Right ventricle myocardium superior (tissue), 1 donor: ENCODE measurements around the gene NARS2. TPM values are rescaled to one million over a fixed set of nuclear protein-coding genes. Genes with fewer than 3 reads are reported as not detected.
"Not testable (repeated sequence)": the region's sequence is repeated elsewhere in the genome, so short reads cannot be mapped to it uniquely, and the experiment has no call there.

ENCODE experiments used
- ATAC-seq: fragments of 200-7000 bp; cut with Tn5 transposase; one replicate; pipeline ENCODE4 v1.9.1; 2020; ENCODE audit warnings: mild to moderate bottlenecking; ENCODE audit not compliant: poor library complexity
- DNase-seq: peaks from one replicate; pipeline ENCODE4 v3.0.0-alpha.2; 2020
- intact Hi-C: fragments of 100-400 bp; cut with DNase I; formaldehyde crosslinking; loops from one replicate; pipeline ENCODE4 v1.11.2; 2022
- total RNA-seq: library from RNA; stranded (reverse); fragmentation: NEBNext Ultra II Directional; extraction: Animal tissue kit (Norgen Biotek cat#: 25700); gene quantifications from one replicate; pipeline ENCODE4 v1.2.1, GENCODE V29; 2021
- donor health status: DM: no; HTN: yes; CAD: no; lungs with severe emphysema.

Gene NARS2
- total RNA-seq, 1 donor from 2014 or later, result 17.6 TPM

GRCh38 chr11:78552139-78552538, 22.5 kb downstream of the NARS2 start:
- ATAC-seq, intact Hi-C loops, DNase-seq: not testable (repeated sequence)

GRCh38 chr11:78551066-78551465, 23.6 kb downstream of the NARS2 start:
- DNase-seq (no peak), ATAC-seq (no peak)
- intact Hi-C loops, result no loop called here

GRCh38 chr11:78549624-78550409, 24.8 kb downstream of the NARS2 start:
- ATAC-seq (peak; percentile 22), DNase-seq (no peak)
- intact Hi-C loops, result no loop called here

DNA sequence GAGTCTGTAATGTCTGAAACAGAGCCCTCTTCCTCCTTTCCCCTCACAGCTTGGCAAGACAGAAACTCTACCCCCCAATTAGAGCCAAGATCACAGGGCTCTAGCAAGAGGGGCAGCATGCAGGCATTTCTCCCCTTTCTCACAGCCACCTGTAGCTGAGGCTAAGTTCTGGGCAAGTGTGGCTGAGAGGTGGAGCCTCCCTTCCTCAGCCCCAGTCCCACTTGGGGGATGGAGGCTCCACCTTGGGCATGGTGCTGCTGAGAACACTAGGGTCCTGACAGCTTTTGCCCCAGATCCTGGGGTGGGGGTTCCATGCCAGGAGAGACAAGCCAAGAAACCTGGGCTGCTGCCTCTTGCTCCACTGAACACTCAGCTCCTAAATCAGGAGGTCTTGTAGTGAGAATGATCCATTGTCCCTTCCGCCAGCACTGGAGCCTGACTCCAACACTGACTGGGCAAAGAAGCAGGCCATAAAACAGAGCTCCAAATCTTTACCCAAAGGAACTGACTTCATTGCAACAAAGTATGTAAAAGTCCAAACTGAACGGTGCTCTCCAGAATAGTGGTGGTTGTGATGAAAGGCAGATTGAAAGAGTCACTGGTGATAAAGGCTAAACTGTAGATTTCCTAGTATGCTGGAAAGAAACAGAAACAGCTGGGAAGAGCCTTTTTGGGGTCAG, 25.6 kb downstream of the NARS2 start:
- ATAC-seq (peak; percentile 61), DNase-seq (peak; percentile 34)
- intact Hi-C loops, result no loop called here

GRCh38 chr11:78547931-78548705, 26.5 kb downstream of the NARS2 start:
- DNase-seq (no peak), ATAC-seq (no peak)

GRCh38 chr11:78542007-78542406, 32.7 kb downstream of the NARS2 start:
- DNase-seq, result no peak
- intact Hi-C loops, result no loop called here
- no peak for ATAC-seq

More at GRCh38 chr11:78547931-78548705, 26.5 kb downstream of the NARS2 start:
- intact Hi-C loops, result no loop called here

DNA sequence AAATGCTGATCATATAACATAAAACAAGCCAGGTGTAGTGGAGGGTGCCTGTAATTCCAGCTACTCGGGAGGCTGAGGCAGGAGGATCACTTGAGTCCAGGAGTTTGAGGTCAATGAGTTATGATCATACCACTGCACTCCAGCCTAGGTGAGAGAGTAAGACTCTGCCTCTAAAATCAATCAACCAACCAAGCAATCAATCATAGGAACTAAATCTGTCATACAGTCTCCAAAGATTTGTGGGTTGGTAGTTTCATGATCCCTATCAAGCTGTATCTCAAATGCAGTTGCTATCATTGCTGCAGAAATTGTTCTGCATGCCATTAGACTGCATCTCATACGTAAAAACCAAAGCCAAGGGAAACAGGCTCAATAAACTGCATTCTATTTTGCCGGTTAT, 33.1 kb downstream of the NARS2 start:
- DNase-seq, result no peak
- ATAC-seq, result no peak
- intact Hi-C loops, result no loop called here

DNA sequence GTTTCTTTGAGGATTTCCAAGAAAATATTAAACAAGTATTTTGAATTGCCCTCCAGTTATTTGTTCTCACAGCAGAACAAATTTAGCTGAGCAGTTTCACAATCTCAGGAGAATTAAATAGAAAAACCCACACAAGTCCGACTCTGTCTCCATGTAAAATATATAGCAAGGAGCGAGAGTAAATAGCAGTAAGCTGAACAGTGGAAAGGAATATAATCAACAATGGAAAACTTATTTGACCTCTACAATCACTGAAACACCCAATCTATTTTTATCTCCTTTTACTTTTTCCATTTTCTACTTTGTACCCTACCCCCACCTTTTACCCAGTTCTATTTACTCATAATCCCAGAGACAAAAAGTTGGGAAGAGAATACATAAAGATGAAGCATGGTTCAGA, 34.4 kb downstream of the NARS2 start:
- intact Hi-C loops, result no loop called here
- DNase-seq (no peak), ATAC-seq (no peak)

DNA sequence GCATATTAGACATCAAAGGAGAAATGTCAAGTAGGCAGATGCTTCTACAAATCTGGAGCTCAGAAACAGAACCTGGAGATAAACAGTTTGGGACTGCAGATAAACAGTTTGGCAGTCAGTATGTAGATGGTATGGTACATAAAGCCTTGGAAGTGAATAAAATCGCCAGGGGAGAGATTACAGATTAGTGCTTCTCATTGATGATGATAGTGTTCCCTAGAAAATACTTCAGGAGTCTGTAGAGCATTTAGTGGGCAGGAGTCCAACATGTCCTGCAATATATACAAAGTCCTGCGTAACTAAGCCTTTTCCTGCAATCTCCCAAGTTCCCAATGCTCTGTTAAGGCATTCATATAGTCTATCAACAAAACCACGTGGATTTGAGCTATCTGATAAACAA, 35.2 kb downstream of the NARS2 start:
- DNase-seq (no peak), ATAC-seq (no peak)
- intact Hi-C loops, result no loop called here

DNA sequence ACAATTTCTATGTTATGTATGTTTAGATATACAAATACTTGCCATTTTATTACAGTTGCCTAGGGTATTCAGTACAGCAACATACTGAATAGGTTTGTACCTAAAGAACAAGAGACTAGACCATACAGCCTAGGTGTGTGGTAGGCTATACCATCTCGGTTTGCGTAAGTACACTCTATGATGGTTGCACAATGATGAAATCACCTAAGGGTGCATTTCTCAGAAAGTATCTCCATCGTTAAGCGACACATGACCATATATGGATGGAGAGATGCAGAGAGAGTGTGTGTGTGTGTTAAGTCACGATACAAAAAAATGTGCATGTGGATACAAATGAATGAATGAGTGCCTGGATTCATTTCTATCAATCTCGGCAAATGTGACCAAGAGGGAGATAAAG, 37.7 kb downstream of the NARS2 start:
- no peak for ATAC-seq
- intact Hi-C loops, result no loop called here
- DNase-seq, result no peak

- ATAC-seq (no peak), DNase-seq (no peak)
These were observed 38.7 kb downstream of the NARS2 start for GRCh38 chr11:78535920-78536319.

DNA sequence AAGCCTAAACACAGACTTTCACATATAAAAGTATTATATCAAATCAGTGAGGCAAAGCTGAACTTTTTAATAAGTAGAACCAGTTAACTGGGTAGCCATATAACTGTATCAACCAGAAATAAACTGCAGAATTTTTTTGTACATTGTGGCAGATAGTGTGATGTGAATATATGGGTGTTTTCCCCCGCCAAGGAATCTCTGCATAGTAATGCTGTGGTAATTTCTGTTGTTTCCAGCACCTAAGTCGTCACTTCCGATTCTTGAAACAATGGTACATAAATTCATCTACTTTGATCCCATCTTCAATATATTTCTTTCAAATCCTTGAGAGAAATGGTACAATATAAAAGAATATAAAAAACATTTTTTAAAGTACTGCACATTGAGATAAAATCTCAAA, 39.6 kb downstream of the NARS2 start:
- intact Hi-C loops, result no loop called here
- DNase-seq (no peak), ATAC-seq (no peak)

More at GRCh38 chr11:78535920-78536319, 38.7 kb downstream of the NARS2 start:
- intact Hi-C loops, result no loop called here

- intact Hi-C loops, result no loop called here
- DNase-seq (no peak), ATAC-seq (no peak)
These were observed 41.3 kb downstream of the NARS2 start for GRCh38 chr11:78533399-78533798.

DNA sequence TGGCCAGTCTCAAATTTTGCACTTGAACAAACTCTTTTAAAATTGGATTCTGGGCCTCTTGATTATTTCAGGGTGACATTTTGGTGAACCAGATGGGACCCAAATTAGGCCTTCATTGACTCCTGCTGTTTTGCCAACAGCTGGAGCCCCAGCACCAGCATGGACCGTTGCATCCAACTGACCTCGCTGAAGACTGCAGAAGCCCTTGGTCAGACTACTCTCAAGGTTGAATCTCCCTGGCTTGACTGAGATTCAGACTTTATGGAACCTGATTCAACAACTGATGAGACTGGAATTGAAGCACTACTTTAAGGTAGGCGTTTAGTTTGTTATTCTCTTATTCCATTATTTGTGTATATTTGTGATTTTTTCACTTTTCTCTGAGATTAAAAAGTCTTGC, 41.7 kb downstream of the NARS2 start:
- DNase-seq, result no peak
- intact Hi-C loops, result no loop called here
- ATAC-seq, result no peak

GRCh38 chr11:78526497-78527146, 48.0 kb downstream of the NARS2 start:
- intact Hi-C loops, result no loop called here

DNA sequence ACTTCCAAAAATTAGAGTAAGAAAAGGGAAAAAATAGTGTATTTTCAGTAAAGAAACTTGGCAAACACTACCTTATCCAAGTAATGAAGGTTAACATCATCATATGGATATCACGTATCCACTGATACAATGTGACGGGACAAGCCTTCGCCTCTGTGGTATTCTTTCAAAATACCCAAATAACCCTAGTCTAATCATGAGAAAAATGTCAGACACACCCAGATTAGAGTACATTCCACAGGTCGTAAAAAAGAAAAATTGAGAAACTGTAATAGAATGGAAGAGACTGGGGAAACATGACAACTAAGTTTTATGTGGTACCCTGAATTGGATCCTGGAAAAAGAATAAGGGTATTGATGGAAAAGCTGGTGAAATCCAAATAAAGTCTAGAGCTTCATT, 48.9 kb downstream of the NARS2 start:
- DNase-seq (no peak), ATAC-seq (no peak)
- intact Hi-C loops, result no loop called here

More at GRCh38 chr11:78526497-78527146, 48.0 kb downstream of the NARS2 start:
- DNase-seq (no peak), ATAC-seq (no peak)

DNA sequence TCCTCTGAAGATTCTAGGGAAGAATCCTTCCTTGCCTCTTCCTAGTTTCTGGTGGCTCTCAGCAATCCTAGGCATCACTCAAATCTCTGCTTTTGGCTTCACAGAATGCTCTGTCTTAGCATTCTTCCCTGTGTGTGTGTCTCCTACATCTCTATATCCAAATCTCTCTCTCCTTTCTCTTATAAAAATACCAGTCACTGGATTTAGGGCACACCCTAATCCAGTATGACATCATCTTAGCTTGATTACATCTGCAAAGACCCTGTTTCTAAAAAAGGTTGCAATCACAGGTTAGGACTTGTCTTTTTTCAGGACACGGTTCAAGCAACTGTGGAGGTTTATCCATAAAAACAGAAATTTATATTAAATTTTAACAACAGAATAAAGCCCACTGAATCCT, 54.4 kb downstream of the NARS2 start:
- DNase-seq, result no peak
- intact Hi-C loops, result no loop called here
- ATAC-seq, result no peak

- DNase-seq, result no peak
- ATAC-seq, result no peak
- intact Hi-C loops, result no loop called here
These were observed 58.4 kb downstream of the NARS2 start for GRCh38 chr11:78516281-78516680.

DNA sequence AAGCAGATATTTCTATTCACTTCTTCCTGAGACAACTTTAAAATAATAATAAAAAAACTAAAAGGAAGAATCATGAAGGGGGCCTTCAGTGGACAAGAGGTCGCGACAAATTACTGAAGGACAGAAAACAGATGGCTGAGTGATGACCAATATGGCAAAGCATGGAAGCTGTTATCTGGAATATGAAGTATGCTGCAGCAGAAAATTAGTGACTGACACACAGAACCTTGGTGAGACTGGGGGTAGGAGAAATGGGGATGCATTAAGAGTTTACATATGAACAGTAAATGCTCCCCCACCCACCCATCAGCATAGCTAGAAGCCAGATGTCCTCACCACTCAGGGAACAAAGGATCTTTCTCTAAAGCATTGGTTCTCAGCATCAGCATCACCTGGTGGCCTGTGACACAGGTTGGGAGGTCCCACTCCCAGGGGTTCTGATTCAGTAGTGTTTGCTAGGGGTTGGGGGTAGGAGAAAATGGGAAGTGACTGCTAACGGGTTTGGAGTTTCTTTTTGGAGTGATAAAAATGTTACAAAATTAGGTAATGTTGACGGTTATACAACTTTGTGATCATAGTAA, 59.7 kb downstream of the NARS2 start:
- DNase-seq (no peak), ATAC-seq (no peak)
- intact Hi-C loops, result no loop called here
